ENCODE measurements around the gene CHST12.

DNA sequence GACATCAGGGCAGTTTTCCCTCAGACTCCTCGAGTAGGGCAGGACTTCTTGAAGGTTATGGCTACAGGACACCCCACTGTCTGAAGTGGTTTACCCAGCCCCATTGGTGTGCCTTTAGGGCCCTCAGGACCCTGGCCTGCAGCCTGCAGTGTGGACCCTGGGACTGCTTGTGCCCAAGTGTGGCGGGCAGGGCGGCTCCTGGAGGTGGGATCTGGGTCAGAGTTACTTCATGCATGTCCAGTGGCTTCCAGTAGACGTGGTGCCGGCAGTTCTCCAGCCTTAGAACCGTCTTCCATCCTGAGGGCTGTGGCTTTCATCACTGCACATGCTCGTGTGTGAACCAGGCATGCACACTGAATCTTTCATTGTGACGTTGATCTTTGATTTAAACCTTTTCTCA lies 32.1 kb upstream of the CHST12 start:
- TF ChIP-seq POU2F2 (IDR thresholded peaks at IDR 0.05; ENCODE audit: low read depth, low read length) (no peak), POLR2A (IDR thresholded peaks at IDR 0.05; ENCODE audit: low read depth, low read length) (no peak), POLR2AphosphoS5 (IDR thresholded peaks at IDR 0.05; ENCODE audit: low read depth, low read length) (no peak)
